SK-N-SH (cell line): ENCODE data around the gene EVC. TPM values are rescaled to one million over a fixed set of nuclear protein-coding genes. Genes with fewer than 3 reads are reported as not detected.
A peak's percentile ranks its signal among the peaks of the same experiment; 100 is the strongest.

Experiments
- CTCF ChIA-PET: fragments of 300-600, 350-600 bp; formaldehyde crosslinking; extraction: SDS; loops from one replicate; lab custom pipeline; 2021; lab: Yijun Ruan, JAX
- POLR2A ChIA-PET: fragments of 350-600 bp; sonication (Branson Sonifier 250); formaldehyde crosslinking; extraction: SDS; loops from one replicate; lab custom pipeline; 2020; ENCODE audit warnings: antibody characterized with exemption, inconsistent platforms; lab: Yijun Ruan, JAX
- DNase-seq: peaks from one replicate; pipeline ENCODE4 v3.0.0; 2012
- H2AFZ ChIP-seq: fragments of 200-600 bp; sonication (generic); 2 replicates; pipeline ENCODE4 v1.8.1; 2016; ENCODE audit warnings: antibody characterized with exemption, mild to moderate bottlenecking, low read depth
- H3F3A ChIP-seq: fragments of 200-600 bp; sonication (generic); replicated peaks from 2 replicates; pipeline ENCODE3; 2016; ENCODE audit warnings: antibody characterized with exemption, mild to moderate bottlenecking; ENCODE audit not compliant: insufficient read depth
- H3K27ac ChIP-seq, 2 experiments: fragments of 200-500 bp in 1 of 2; fragments of 200-600 bp in 1 of 2; sonication (Bioruptor generic) in 1 of 2; sonication (generic), shearing (Covaris generic) in 1 of 2; 2 replicates each; pipeline versions ENCODE4 v1.5.1 to v1.6.1; 2014 to 2016; ENCODE audit warnings: low read depth in 2 of 2, inconsistent platforms in 1 of 2, low read length in 1 of 2, mild to moderate bottlenecking in 1 of 2, mixed read lengths in 1 of 2
- H3K27me3 ChIP-seq: fragments of 200-600 bp; sonication (generic), shearing (Covaris generic); 2 replicates; pipeline ENCODE4 v1.6.1; 2016; ENCODE audit warnings: mixed run types; ENCODE audit not compliant: insufficient read depth
- H3K36me3 ChIP-seq, 2 experiments: fragments of 200-500 bp in 1 of 2; fragments of 200-600 bp in 1 of 2; sonication (Bioruptor generic) in 1 of 2; sonication (generic) in 1 of 2; replicated peaks in 1 of 2; 2 replicates each; pipeline versions ENCODE3 to v1.5.1; 2014 to 2016; ENCODE audit warnings: low read length in 1 of 2, mild to moderate bottlenecking in 1 of 2; ENCODE audit not compliant: insufficient read depth in 2 of 2, control insufficient read depth in 1 of 2
- H3K4me1 ChIP-seq, 2 experiments: fragments of 200-500 bp in 1 of 2; fragments of 200-600 bp in 1 of 2; sonication (Bioruptor generic) in 1 of 2; sonication (generic), shearing (Covaris generic) in 1 of 2; 2 replicates each; pipeline versions ENCODE4 v1.5.1 to v1.6.1; 2014 to 2016; ENCODE audit warnings: low read depth in 1 of 2, low read length in 1 of 2, mixed run types in 1 of 2; ENCODE audit not compliant: insufficient read depth in 2 of 2, control insufficient read depth in 1 of 2
- H3K4me2 ChIP-seq: fragments of 200-600 bp; sonication (generic), shearing (Covaris generic); 2 replicates; pipeline ENCODE4 v1.6.1; 2017; ENCODE audit warnings: mixed run types
- H3K4me3 ChIP-seq, 2 experiments: fragments of 200-500 bp in 1 of 2; fragments of 200-600 bp in 1 of 2; sonication (Bioruptor generic) in 1 of 2; sonication (generic), shearing (Covaris generic) in 1 of 2; 2 replicates each; pipeline versions ENCODE4 v1.5.1 to v1.8.1; 2014 to 2016; ENCODE audit warnings: low read depth in 2 of 2, inconsistent platforms in 1 of 2, low read length in 1 of 2, mild to moderate bottlenecking in 1 of 2, mixed read lengths in 1 of 2, moderate library complexity in 1 of 2
- H3K79me2 ChIP-seq: fragments of 200-600 bp; sonication (generic); 2 replicates; pipeline ENCODE4 v1.8.1; 2017; ENCODE audit warnings: mild to moderate bottlenecking; ENCODE audit not compliant: insufficient read depth
- H3K9ac ChIP-seq: fragments of 200-600 bp; sonication (generic); 2 replicates; pipeline ENCODE4 v1.6.1; 2017; ENCODE audit warnings: mixed run types
- H3K9me2 ChIP-seq: fragments of 200-600 bp; sonication (generic); 2 replicates; pipeline ENCODE4 v1.6.1; 2017; ENCODE audit warnings: mixed run types
- H3K9me3 ChIP-seq: fragments of 200-600 bp; sonication (generic); 2 replicates; pipeline ENCODE4 v1.6.1; 2017; ENCODE audit warnings: mixed run types, mild to moderate bottlenecking, moderate library complexity
- H4K20me1 ChIP-seq: fragments of 200-600 bp; sonication (generic); 2 replicates; pipeline ENCODE4 v1.6.1; 2017; ENCODE audit warnings: mild to moderate bottlenecking, mixed run types; ENCODE audit not compliant: insufficient read depth
- CHD2 ChIP-seq: fragments of 150-350 bp; IDR thresholded peaks from 2 replicates; pipeline ENCODE4 v1.6.1; 2018; ENCODE audit warnings: low read length; ENCODE audit not compliant: partially characterized antibody
- ELF1 ChIP-seq: IDR thresholded peaks from 2 replicates; pipeline ENCODE4 v1.4.0; 2012
- EP300 ChIP-seq, 2 experiments: IDR thresholded peaks; 2 replicates each; pipeline versions ENCODE4 v1.4.0 to v1.6.1; 2012; ENCODE audit warnings: borderline replicate concordance in 1 of 2, low read depth in 1 of 2, low read length in 1 of 2
- EZH2phosphoT487 ChIP-seq: fragments of 200-600 bp; sonication (generic); IDR thresholded peaks from 2 replicates; pipeline ENCODE4 v1.6.1; 2017; ENCODE audit warnings: low read depth, mixed run types, mild to moderate bottlenecking, antibody characterized with exemption, moderate library complexity, borderline replicate concordance
- FOXJ3 ChIP-seq: sonication (generic); formaldehyde crosslinking; IDR thresholded peaks from 2 replicates; pipeline ENCODE4 v1.5.1; 2020; ENCODE audit warnings: mild to moderate bottlenecking, missing genetic modification reagents
- GABPA ChIP-seq: IDR thresholded peaks from 2 replicates; pipeline ENCODE4 v1.4.0; 2012; ENCODE audit warnings: low read depth, mild to moderate bottlenecking
- GATA2 ChIP-seq: sonication (generic); formaldehyde crosslinking; IDR thresholded peaks from 2 replicates; pipeline ENCODE4 v1.5.0; 2020; ENCODE audit warnings: mild to moderate bottlenecking, missing genetic modification reagents
- JUND ChIP-seq: IDR thresholded peaks from 2 replicates; pipeline ENCODE4 v1.4.0; 2012
- MEF2A ChIP-seq: IDR thresholded peaks from 2 replicates; pipeline ENCODE4 v1.4.0; 2012; ENCODE audit warnings: low read depth, borderline replicate concordance
- MXI1 ChIP-seq: IDR thresholded peaks from 2 replicates; pipeline ENCODE4 v1.6.1; 2012; ENCODE audit warnings: mild to moderate bottlenecking, low read depth, low read length, improper control_type of control experiment
- NFIC ChIP-seq: IDR thresholded peaks from 2 replicates; pipeline ENCODE4 v1.4.0; 2012; ENCODE audit warnings: borderline replicate concordance
- NRF1 ChIP-seq: IDR thresholded peaks from 2 replicates; pipeline ENCODE4 v1.6.1; 2012; ENCODE audit warnings: low read depth, mild to moderate bottlenecking, low read length
- RAD21 ChIP-seq: IDR thresholded peaks from 2 replicates; pipeline ENCODE4 v1.6.1; 2012; ENCODE audit warnings: mild to moderate bottlenecking, low read length
- RFX5 ChIP-seq: IDR thresholded peaks from 2 replicates; pipeline ENCODE4 v1.6.1; 2012; ENCODE audit warnings: mild to moderate bottlenecking, improper control_type of control experiment, low read length
- RXRA ChIP-seq: IDR thresholded peaks from 2 replicates; pipeline ENCODE4 v1.4.0; 2012; ENCODE audit warnings: low read depth, mild to moderate bottlenecking, borderline replicate concordance
- SIN3A ChIP-seq: IDR thresholded peaks from 2 replicates; pipeline ENCODE4 v1.6.1; 2012; ENCODE audit warnings: low read depth, mild to moderate bottlenecking, low read length, moderate library complexity, borderline replicate concordance
- SMC3 ChIP-seq: IDR thresholded peaks from 2 replicates; pipeline ENCODE4 v1.6.1; 2012; ENCODE audit warnings: low read depth, low read length, improper control_type of control experiment
- TAF1 ChIP-seq: IDR thresholded peaks from 2 replicates; pipeline ENCODE4 v1.6.1; 2012; ENCODE audit warnings: low read depth, mild to moderate bottlenecking, low read length, moderate library complexity, borderline replicate concordance
- TCF12 ChIP-seq: IDR thresholded peaks from 2 replicates; pipeline ENCODE4 v1.4.0; 2012
- TEAD4 ChIP-seq: IDR thresholded peaks from 2 replicates; pipeline ENCODE4 v1.4.0; 2012; ENCODE audit warnings: mild to moderate bottlenecking, borderline replicate concordance; ENCODE audit not compliant: insufficient read depth
- YY1 ChIP-seq: IDR thresholded peaks from 2 replicates; pipeline ENCODE4 v1.4.0; 2012; ENCODE audit warnings: low read depth, mild to moderate bottlenecking
- WGBS: methylation state at CpG from one replicate; pipeline ENCODE4 v1.1.6; 2017; ENCODE audit warnings: low lambda C conversion rate; 5-methylcytosine and 5-hydroxymethylcytosine counted together
- polyA plus RNA-seq, 3 experiments: library from polyadenylated mRNA; depleted of rRNA; stranded (reverse); fragments of >200 nt; gene quantifications; 2 replicates each; pipeline ENCODE4 v1.2.3, GENCODE V29; 2012
- TF ChIP-seq, protein P1 (sequence below): fragments of 150-350 bp; IDR thresholded peaks from 2 replicates; pipeline ENCODE4 v1.6.1; 2017; ENCODE audit warnings: antibody characterized with exemption, low read length, low read depth, borderline replicate concordance
- TF ChIP-seq, protein P2 (sequence below): fragments of 200-600 bp; sonication (generic); IDR thresholded peaks from 2 replicates; pipeline ENCODE4 v1.6.1; 2017; ENCODE audit warnings: antibody characterized with exemption, mild to moderate bottlenecking, moderate library complexity
- TF ChIP-seq, protein P3 (sequence below): IDR thresholded peaks from 2 replicates; pipeline ENCODE4 v1.4.0; 2012; ENCODE audit warnings: low read depth, borderline replicate concordance

Gene EVC
- polyA plus RNA-seq, 1 of the 3 experiments (the other 2 are of a cell fraction): 3.8 TPM

DNA sequence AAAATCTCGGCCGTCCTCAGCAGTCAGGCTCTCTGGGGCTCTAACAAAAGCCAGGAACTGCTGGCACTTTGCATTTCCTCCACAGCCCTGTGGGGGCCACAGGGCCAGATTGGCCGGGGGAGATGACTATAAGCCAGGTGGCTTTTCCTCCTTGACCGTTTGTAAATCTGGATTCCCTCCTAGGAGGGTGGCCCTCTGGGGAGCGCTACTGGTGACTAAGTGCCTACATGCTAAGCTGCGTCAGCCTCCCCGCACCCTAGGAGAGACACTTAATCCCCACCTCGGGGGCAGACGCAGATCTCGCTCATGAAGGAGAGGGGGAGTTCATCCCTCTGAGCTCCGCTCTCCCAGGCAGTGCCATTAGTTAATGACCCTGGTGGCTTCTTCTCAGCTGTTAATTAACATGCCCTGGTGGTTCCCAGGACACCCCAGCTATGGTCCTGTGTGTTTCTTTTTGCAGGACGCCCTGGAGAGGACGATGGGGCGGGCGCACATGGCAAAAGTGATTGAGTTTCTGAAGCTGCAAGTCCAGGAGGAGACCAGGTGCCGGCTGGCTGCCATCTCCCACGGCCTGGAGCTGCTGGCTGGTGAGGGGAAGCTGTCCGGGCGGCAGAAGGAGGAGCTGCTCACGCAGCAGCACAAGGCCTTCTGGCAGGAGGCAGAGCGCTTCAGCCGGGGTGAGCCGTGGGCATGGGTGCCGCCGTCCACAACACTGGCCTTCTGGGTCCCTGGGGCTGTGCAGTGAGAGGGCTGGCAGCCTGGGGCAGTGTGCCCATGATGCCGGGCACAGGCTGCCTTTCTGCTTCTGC, 41.6 kb downstream of the EVC start:
- Histone ChIP-seq H3K9ac (no peak overlapping the region), H3K4me1 (no peaks in the 10 kb centered on the region), H3K9me2 (no peaks in the 10 kb centered on the region), H3K27me3 (no peaks in the 10 kb centered on the region), H3K27ac (no peak overlapping the region), H3K4me2 (no peak overlapping the region), H2AFZ (no peak overlapping the region), H3K4me3 (no peak overlapping the region), H4K20me1 (no peaks in the 10 kb centered on the region), H3K9me3 (no peaks in the 10 kb centered on the region), H3F3A (peaks cover 2% of the 10 kb centered on the region), H3K79me2 (no peaks in the 10 kb centered on the region), H3K36me3 (peaks cover 15 to 33% of the 10 kb centered on the region in 2 experiments)
- ChIA-PET POLR2A (no interaction called here), CTCF (no interaction called here)
- no peak for DNase-seq
- WGBS: 84% methylated on average over 14 of the region's 26 CpGs
- TF ChIP-seq CHD2 (no peak), JUND (no peak), TEAD4 (no peak), NRF1 (no peak), MEF2A (no peak), GABPA (no peak), TCF12 (no peak), GATA2 (no peak), RFX5 (no peak), EZH2phosphoT487 (no peak), YY1 (no peak), EP300 (IDR thresholded peaks at IDR 0.05; ENCODE audit: borderline replicate concordance in 1 of 2, low read depth in 1 of 2, low read length in 1 of 2) (no peak), NFIC (no peak), ELF1 (no peak), SMC3 (no peak), FOXJ3 (no peak), MXI1 (no peak)
- TF ChIP-seq, protein P1, sequence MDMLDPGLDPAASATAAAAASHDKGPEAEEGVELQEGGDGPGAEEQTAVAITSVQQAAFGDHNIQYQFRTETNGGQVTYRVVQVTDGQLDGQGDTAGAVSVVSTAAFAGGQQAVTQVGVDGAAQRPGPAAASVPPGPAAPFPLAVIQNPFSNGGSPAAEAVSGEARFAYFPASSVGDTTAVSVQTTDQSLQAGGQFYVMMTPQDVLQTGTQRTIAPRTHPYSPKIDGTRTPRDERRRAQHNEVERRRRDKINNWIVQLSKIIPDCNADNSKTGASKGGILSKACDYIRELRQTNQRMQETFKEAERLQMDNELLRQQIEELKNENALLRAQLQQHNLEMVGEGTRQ: no peak

DNA sequence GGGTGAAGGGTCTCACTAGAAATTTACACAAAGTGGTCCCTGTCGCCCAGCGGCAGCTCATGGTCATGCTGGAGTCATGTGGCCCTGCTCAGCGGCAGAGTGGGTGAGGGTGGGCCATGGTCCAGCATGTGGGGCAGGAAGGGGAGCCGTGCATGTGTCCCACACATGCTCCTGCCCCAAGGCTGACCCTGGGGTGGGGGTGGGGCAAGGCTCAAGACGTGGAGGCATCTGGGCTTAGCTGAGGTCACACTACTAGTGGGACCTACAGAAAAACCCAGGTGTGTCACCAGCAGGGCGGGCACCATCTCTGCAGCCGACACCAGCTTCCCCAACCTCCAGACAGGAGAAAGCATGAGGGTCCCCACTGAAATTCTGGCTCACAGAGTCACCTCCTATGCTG, 42.4 kb downstream of the EVC start:
- 70% methylated on average over 3 of the region's 7 CpGs for WGBS
- Histone ChIP-seq H3K4me2 (no peak overlapping the region), H2AFZ (no peak overlapping the region), H3K4me3 (no peak overlapping the region), H3K36me3 (peaks cover 21 to 33% of the 10 kb centered on the region in 2 experiments), H3K27me3 (no peaks in the 10 kb centered on the region), H3K9ac (no peak overlapping the region), H4K20me1 (no peaks in the 10 kb centered on the region), H3K9me2 (no peaks in the 10 kb centered on the region), H3K79me2 (no peaks in the 10 kb centered on the region), H3K9me3 (no peaks in the 10 kb centered on the region), H3K4me1 (peaks cover 0 to 3% of the 10 kb centered on the region in 2 experiments; a peak in 1 of 4 replicates), H3F3A (peaks cover 10% of the 10 kb centered on the region), H3K27ac (peak overlapping the region in 1 of 2 experiments; percentile 35; a peak in 1 of 4 replicates)
- ChIA-PET CTCF (interaction anchor here (1.5 kb wide), 1 partner anchor 16 kb away, joined by 4 read pairs; no protein-coding TSS in a partner anchor), POLR2A (no interaction called here)
- DNase-seq: no peak
- TF ChIP-seq RAD21 (no peak), RXRA (no peak), TCF12 (no peak), SIN3A (no peak), TAF1 (no peak), RFX5 (no peak), NRF1 (no peak)
- TF ChIP-seq, protein P2, sequence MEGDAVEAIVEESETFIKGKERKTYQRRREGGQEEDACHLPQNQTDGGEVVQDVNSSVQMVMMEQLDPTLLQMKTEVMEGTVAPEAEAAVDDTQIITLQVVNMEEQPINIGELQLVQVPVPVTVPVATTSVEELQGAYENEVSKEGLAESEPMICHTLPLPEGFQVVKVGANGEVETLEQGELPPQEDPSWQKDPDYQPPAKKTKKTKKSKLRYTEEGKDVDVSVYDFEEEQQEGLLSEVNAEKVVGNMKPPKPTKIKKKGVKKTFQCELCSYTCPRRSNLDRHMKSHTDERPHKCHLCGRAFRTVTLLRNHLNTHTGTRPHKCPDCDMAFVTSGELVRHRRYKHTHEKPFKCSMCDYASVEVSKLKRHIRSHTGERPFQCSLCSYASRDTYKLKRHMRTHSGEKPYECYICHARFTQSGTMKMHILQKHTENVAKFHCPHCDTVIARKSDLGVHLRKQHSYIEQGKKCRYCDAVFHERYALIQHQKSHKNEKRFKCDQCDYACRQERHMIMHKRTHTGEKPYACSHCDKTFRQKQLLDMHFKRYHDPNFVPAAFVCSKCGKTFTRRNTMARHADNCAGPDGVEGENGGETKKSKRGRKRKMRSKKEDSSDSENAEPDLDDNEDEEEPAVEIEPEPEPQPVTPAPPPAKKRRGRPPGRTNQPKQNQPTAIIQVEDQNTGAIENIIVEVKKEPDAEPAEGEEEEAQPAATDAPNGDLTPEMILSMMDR: no peak
- TF ChIP-seq, protein P1: no peak
- TF ChIP-seq, protein P3, sequence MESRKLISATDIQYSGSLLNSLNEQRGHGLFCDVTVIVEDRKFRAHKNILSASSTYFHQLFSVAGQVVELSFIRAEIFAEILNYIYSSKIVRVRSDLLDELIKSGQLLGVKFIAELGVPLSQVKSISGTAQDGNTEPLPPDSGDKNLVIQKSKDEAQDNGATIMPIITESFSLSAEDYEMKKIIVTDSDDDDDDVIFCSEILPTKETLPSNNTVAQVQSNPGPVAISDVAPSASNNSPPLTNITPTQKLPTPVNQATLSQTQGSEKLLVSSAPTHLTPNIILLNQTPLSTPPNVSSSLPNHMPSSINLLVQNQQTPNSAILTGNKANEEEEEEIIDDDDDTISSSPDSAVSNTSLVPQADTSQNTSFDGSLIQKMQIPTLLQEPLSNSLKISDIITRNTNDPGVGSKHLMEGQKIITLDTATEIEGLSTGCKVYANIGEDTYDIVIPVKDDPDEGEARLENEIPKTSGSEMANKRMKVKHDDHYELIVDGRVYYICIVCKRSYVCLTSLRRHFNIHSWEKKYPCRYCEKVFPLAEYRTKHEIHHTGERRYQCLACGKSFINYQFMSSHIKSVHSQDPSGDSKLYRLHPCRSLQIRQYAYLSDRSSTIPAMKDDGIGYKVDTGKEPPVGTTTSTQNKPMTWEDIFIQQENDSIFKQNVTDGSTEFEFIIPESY: no peak
